ENCODE measurements around the gene MUC13.
A peak's percentile ranks its signal among the peaks of the same experiment; 100 is the strongest.

Gene MUC13

DNA sequence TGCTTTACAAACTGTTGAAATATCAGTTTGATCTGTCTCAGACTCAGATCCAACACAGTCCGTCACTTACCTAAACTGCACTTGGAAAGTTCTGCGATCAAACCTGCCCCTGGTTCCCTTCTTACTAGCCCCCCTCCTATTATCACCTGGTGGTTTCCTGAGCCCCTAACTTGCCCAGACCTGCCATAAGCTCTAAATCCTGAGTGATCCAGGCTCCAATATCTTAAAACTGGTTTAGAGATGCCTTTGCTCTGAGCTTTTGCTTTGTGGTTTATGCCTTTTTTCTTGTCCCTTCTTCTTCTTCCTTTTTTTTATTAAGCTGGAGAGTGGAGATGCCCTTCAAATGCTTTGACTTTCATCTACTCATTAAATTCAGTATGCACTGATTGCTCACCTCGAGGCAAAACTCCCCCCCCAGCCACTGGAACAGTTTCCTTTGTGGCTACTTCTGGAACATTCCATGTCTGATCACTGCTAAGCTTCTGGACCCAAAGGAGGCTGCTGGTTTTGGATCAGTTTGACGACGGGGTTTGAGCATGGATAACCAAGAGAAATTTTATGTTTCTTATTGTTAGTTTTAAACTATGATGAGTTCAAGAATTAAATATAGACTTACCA lies 43.9 kb downstream of the MUC13 start:
- no peak overlapping the region for H3K4me3 ChIP-seq (ENCODE audit: low read length)
- TF ChIP-seq, protein P1, sequence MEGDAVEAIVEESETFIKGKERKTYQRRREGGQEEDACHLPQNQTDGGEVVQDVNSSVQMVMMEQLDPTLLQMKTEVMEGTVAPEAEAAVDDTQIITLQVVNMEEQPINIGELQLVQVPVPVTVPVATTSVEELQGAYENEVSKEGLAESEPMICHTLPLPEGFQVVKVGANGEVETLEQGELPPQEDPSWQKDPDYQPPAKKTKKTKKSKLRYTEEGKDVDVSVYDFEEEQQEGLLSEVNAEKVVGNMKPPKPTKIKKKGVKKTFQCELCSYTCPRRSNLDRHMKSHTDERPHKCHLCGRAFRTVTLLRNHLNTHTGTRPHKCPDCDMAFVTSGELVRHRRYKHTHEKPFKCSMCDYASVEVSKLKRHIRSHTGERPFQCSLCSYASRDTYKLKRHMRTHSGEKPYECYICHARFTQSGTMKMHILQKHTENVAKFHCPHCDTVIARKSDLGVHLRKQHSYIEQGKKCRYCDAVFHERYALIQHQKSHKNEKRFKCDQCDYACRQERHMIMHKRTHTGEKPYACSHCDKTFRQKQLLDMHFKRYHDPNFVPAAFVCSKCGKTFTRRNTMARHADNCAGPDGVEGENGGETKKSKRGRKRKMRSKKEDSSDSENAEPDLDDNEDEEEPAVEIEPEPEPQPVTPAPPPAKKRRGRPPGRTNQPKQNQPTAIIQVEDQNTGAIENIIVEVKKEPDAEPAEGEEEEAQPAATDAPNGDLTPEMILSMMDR (IDR thresholded peaks at IDR 0.05; ENCODE audit: insufficient read depth, low read depth, low read length, missing control alignments): no peak
- DNase-seq (ENCODE audit: low read depth): peak; percentile 18

DNA sequence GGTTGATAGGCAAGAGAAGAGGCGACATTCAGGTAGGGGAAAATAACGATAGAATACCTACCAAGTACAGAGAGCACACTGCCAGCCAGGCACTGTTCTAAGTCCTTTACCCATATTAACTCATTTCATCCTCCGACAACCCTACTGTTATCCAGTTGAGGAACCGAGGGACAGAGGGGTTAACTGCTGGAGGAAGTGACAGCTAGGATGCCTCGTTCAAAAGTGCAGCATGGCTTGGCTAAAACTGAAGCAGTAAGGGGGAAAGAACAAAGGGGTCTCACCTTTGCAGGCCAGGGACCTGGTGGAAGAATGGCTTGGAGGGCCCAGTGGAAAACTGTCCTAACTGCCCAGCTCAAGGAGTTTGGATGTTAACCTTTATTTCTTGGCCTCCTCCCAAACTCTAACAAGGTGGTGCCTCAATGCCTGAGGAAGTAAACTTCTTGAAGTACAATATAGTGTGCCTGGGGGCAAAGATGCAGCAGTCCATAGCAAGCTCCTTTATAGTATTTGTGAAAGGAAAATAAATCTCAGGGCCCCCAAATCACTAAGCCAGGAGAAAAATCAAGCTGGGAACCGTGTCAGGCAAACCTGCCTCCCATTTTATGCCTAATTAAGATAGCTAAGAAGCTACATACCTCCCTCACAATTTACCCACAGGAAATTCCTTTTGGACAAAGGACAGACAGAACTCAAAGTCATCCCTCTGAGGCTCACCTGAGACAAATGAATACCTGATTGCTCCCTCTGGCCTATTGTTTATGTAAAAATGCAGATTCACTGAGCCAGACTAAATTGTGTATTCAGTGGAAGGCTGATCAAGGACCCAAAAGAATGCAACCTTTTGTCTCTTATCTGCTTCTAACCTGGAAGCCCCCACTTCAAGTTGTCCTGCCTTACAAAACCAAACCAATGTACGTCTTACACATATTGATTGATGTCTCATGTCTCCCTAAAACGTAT lies 45.8 kb downstream of the MUC13 start:
- TF ChIP-seq, protein P1 (IDR thresholded peaks at IDR 0.05; ENCODE audit: insufficient read depth, low read depth, low read length, missing control alignments): no peak
- no peak for DNase-seq (ENCODE audit: low read depth)
- no peak overlapping the region for H3K4me3 ChIP-seq (ENCODE audit: low read length)

DNA sequence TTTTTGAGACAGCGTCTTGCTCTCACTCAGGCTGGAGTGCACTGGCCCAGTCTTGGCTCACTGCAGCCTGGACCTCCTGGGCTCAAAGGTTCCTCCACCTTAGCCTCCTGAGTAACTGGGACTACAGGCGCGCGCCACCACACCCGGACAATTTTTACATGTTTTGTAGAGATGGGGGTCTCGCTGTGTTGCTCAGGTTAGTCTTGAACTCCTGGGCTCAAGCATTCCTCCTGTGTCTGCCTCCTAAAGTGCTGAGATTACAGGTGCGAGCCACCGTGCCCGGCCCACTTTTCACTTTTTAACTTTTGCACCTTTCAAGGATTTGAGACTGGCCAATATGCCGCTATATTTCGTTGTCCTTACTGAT lies 46.6 kb downstream of the MUC13 start:
- no peak for DNase-seq (ENCODE audit: low read depth)
- peak overlapping the region; percentile 53 for H3K4me3 ChIP-seq (ENCODE audit: low read length)
- TF ChIP-seq, protein P1 (IDR thresholded peaks at IDR 0.05; ENCODE audit: insufficient read depth, low read depth, low read length, missing control alignments): no peak

DNA sequence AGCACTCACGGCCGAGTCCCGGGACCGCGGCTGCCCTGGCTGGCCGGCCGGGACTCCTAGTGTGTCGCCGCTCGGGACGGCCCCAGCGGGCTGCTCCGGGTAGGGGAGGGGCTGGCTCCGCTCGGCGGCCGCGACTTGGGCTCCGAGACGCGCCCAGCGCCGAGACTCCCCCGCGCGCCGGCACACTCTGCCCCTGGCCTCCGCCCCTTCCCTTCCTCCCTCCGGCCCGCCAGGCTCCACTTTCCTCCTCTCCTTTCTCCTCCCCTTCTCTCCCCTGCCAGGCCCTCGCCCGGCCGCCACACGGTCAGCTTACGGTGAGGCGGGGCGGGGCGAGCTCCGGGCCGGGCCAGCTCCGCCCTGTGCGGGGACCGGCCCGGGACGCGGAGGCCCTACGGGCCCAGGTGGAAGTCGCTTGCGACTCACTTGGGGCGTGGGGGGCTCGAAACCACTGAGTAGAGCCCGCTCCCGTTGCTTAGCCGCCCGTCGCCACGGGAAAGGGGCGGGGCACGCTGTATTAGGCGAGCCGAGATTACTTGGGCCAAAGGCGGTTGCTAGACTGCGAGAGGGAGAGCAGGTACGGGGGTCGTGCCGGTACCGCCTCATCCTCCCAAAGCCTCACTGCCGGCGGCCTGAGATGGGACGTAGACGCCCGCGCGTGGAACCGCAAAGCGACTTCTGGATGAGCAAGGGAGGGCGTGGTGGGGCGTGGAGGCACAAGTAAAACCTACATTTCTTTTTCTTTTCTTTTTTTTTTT lies 47.2 kb downstream of the MUC13 start, which contains the start of gene ITGB5:
Gene ITGB5 (minus strand): TSS at position 189 of the 755 bp plus-strand sequence. CDS start 365 bp downstream, outside the sequence.
- H3K4me3 ChIP-seq (ENCODE audit: low read length): peak within 1 kb of the TSS; percentile 53
- TF ChIP-seq, protein P1 (IDR thresholded peaks at IDR 0.05; ENCODE audit: insufficient read depth, low read depth, low read length, missing control alignments): no peak
- peak; percentile 67 for DNase-seq (ENCODE audit: low read depth)

DNA sequence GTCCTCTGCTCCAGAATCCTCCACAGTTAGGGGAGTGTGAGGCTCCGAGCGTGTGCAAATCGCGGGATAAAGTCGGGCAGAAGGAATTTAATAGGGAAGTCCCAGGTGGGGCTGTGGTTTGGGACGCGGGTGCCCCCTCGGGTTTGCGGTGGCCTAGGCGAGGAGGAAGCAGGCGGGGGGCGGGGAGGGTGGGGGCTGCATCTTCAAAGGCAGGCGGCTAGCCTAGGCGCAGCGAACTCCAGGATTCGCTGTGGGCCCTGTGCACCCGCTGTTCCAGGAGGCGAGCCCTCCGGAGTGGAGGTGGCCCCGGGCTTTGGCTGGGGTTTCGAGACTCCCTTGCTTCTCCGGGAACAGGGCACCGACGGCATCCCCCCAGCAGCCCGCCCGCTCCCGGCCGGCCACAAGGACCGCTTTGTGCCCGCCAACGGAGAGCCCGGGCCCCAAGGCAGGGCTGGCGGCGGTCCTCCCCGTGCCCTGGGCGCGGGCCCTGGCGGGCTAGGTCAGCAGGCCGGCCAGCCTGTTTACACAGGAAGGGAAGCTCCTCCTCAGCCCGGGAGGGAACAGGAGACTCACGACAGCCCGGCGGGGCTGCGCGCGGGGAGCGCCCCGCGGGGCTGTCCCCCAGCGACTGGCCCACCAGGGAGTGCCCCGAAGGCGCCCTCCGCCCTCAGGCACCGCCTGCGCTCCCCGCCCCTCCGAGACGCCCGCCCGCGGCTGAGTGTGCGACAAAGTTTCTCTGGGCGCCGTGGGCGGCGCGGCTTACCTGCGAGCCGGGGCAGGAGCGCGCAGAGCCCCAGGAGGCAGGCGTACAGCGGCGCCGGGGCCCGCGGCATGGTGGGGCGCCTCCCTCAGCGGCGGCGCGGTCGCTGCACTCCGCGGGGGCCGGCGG lies 48.1 kb downstream of the MUC13 start:
- TF ChIP-seq, protein P1 (IDR thresholded peaks at IDR 0.05; ENCODE audit: insufficient read depth, low read depth, low read length, missing control alignments): no peak
- DNase-seq (ENCODE audit: low read depth): peak; percentile 43
- H3K4me3 ChIP-seq (ENCODE audit: low read length): peak overlapping the region; percentile 35

Measured in epithelial cell of esophagus (primary cell).